Endothelial cell of umbilical vein (primary cell): ENCODE measurements around the gene NR6A1. TPM values are rescaled to one million over a fixed set of nuclear protein-coding genes. Genes with fewer than 3 reads are reported as not detected.

Experiments
- BruUV-seq: library from RNA; stranded (reverse); fragments of 400-500 nt; replicated peaks from 2 replicates; lab custom pipeline; 2021; lab: Mats Ljungman, UMichigan
- CTCF ChIA-PET: fragments of 300-600, 350-600 bp; sonication (Branson Sonifier 250); formaldehyde crosslinking; loops from one replicate; lab custom pipeline; 2021; ENCODE audit warnings: antibody characterized with exemption, inconsistent platforms; lab: Charles Lee
- POLR2A ChIA-PET: fragments of 300-600, 350-600 bp; sonication (Branson Sonifier 250); formaldehyde crosslinking; loops from one replicate; lab custom pipeline; 2021; ENCODE audit warnings: antibody characterized with exemption, inconsistent platforms; lab: Charles Lee
- DNase-seq: peaks from one replicate; pipeline ENCODE4 v3.0.0-alpha.2; 2011; ENCODE audit warnings: low read depth, low spot score
- FAIRE-seq: peaks from 2 replicates; lab custom pipeline; 2011; peaks lifted over from hg19 to GRCh38; lab: Jason Lieb, UNC
- H2AFZ ChIP-seq: 2 replicates; pipeline ENCODE4 v1.6.0; 2012; ENCODE audit warnings: low read depth, low read length, control low read depth, inconsistent platforms
- H3K27ac ChIP-seq: 2 replicates; pipeline ENCODE4 v1.5.1; 2011; ENCODE audit warnings: low read depth, mild to moderate bottlenecking, control low read depth, low read length, moderate library complexity; ENCODE audit not compliant: insufficient read depth
- H3K27me3 ChIP-seq, 2 experiments: 2 replicates each; pipeline versions ENCODE4 v1.6.0 to v1.6.1; 2011; ENCODE audit warnings: low read length in 2 of 2, mixed read lengths in 1 of 2; ENCODE audit not compliant: control insufficient read depth in 2 of 2, insufficient read depth in 2 of 2
- H3K36me3 ChIP-seq, 2 experiments: 2 replicates in 1 of 2; 3 replicates in 1 of 2; pipeline ENCODE4 v1.5.1; 2011; ENCODE audit warnings: low read length in 2 of 2, mild to moderate bottlenecking in 1 of 2, moderate library complexity in 1 of 2; ENCODE audit not compliant: control insufficient read depth in 2 of 2, insufficient read depth in 2 of 2; ENCODE audit errors: extremely low read depth in 1 of 2
- H3K4me1 ChIP-seq: 3 replicates; pipeline ENCODE4 v1.5.1; 2011; ENCODE audit warnings: mild to moderate bottlenecking, low read length; ENCODE audit not compliant: control insufficient read depth, insufficient read depth; ENCODE audit errors: extremely low read depth
- H3K4me2 ChIP-seq: 2 replicates; pipeline ENCODE4 v1.6.1; 2011; ENCODE audit warnings: low read length, control low read depth, mixed read lengths; ENCODE audit not compliant: insufficient read depth
- H3K4me3 ChIP-seq, 3 experiments: fragments of 200-600 bp in 1 of 3; sonication (generic), shearing (Covaris generic) in 1 of 3; replicated peaks in 1 of 3; 2 replicates each; pipeline ENCODE4 v1.5.1; 2011 to 2016; ENCODE audit warnings: control low read depth in 3 of 3, low read length in 3 of 3, mild to moderate bottlenecking in 2 of 3, inconsistent platforms in 1 of 3, low read depth in 1 of 3, moderate library complexity in 1 of 3; ENCODE audit not compliant: insufficient read depth in 1 of 3
- H3K79me2 ChIP-seq: 2 replicates; pipeline ENCODE4 v1.6.0; 2012; ENCODE audit warnings: low read length, inconsistent platforms; ENCODE audit not compliant: control insufficient read depth, insufficient read depth
- H3K9ac ChIP-seq: replicated peaks from 2 replicates; pipeline ENCODE3; 2011; ENCODE audit warnings: low read length, control low read depth; ENCODE audit not compliant: insufficient read depth; ENCODE audit errors: extremely low read depth
- H3K9me1 ChIP-seq: replicated peaks from 3 replicates; pipeline ENCODE4 v1.6.0; 2011; ENCODE audit warnings: mild to moderate bottlenecking, low read length; ENCODE audit not compliant: control insufficient read depth, insufficient read depth; ENCODE audit errors: extremely low read depth
- H3K9me3 ChIP-seq: replicated peaks from 2 replicates; pipeline ENCODE4 v1.5.1; 2012; ENCODE audit warnings: low read length, inconsistent platforms; ENCODE audit not compliant: control insufficient read depth, insufficient read depth
- H4K20me1 ChIP-seq: replicated peaks from 2 replicates; pipeline ENCODE3; 2011; ENCODE audit warnings: mild to moderate bottlenecking, low read length; ENCODE audit not compliant: control insufficient read depth, insufficient read depth; ENCODE audit errors: extremely low read depth
- CTCF ChIP-seq, 2 donors: IDR thresholded peaks; 1 replicate in 1 of 2; 2 replicates in 1 of 2; pipeline ENCODE4 v1.5.1; 2011; ENCODE audit warnings: low read length in 2 of 2, mild to moderate bottlenecking in 2 of 2, moderate library complexity in 2 of 2, control low read depth in 1 of 2, inconsistent platforms in 1 of 2, low read depth in 1 of 2; ENCODE audit not compliant: insufficient read depth in 1 of 2; ENCODE audit errors: extremely low read depth in 1 of 2
- EZH2 ChIP-seq: IDR thresholded peaks from 2 replicates; pipeline ENCODE4 v1.6.1; 2012; ENCODE audit warnings: borderline replicate concordance, low read depth, mild to moderate bottlenecking, moderate library complexity, low read length, inconsistent platforms; ENCODE audit not compliant: severe bottlenecking
- FOS ChIP-seq: IDR thresholded peaks from 2 replicates; pipeline ENCODE4 v1.6.1; 2011; ENCODE audit warnings: mild to moderate bottlenecking, low read length, moderate library complexity, borderline replicate concordance; ENCODE audit not compliant: insufficient read depth
- GATA2 ChIP-seq: IDR thresholded peaks from 2 replicates; pipeline ENCODE4 v1.7.0; 2011; ENCODE audit warnings: low read depth, mild to moderate bottlenecking, moderate library complexity, mixed read lengths, low read length; ENCODE audit not compliant: insufficient read length, insufficient read depth
- JUN ChIP-seq: IDR thresholded peaks from 2 replicates; pipeline ENCODE4 v1.6.1; 2011; ENCODE audit warnings: borderline replicate concordance, low read depth; ENCODE audit not compliant: insufficient read length, insufficient read depth
- MAX ChIP-seq: IDR thresholded peaks from 2 replicates; pipeline ENCODE4 v1.6.1; 2011; ENCODE audit not compliant: insufficient read depth, insufficient read length
- MYC ChIP-seq: IDR thresholded peaks from one replicate; pipeline ENCODE4 v1.6.1; 2011; ENCODE audit warnings: mild to moderate bottlenecking, low read depth, low read length
- POLR2A ChIP-seq: IDR thresholded peaks from 2 replicates; pipeline ENCODE4 v1.6.1; 2012; ENCODE audit warnings: low read depth, mild to moderate bottlenecking, control low read depth, low read length
- POLR2AphosphoS5 ChIP-seq: IDR thresholded peaks from 2 replicates; pipeline ENCODE4 v1.6.1; 2012; ENCODE audit warnings: low read depth, mild to moderate bottlenecking, control low read depth, low read length, moderate library complexity; ENCODE audit not compliant: insufficient read depth
- dilution Hi-C: fragments of 300-500 bp; cut with MboI; formaldehyde crosslinking; loops from one replicate; pipeline ENCODE4 v1.15.0; 2019; ENCODE audit warnings: low sequenced_read_pairs; ENCODE audit not compliant: extremely low pct_ligation_motif_present
- intact Hi-C: fragments of 100-400 bp; cut with micrococcal nuclease; formaldehyde crosslinking; loops from one replicate; pipeline ENCODE4 v1.10.0; 2022
- polyA plus RNA-seq, 4 experiments: library from polyadenylated mRNA; depleted of rRNA in 3 of 4; stranded (reverse) in 3 of 4; unstranded in 1 of 4; fragments of >200 nt; gene quantifications; 2 replicates each; pipeline versions ENCODE4 v1.2.1 to v1.2.3, GENCODE V29; 2011 to 2012; ENCODE audit warnings: missing spikeins in 1 of 4
- total RNA-seq: library from RNA; stranded (reverse); gene quantifications from 2 replicates; pipeline ENCODE4 v1.2.3, GENCODE V29; 2021

Gene NR6A1
- total and polyA plus RNA-seq, 2 donors (not counting 3 experiments of a cell fraction or from before 2014, with no cell fraction given): 0.17 to 1.2 TPM

GRCh38 chr9:124688238-124688904 is 82.7 kb downstream of the NR6A1 start:
- H3K4me1 ChIP-seq: no peaks in the 10 kb centered on the region
- peaks cover 0 to 3% of the 10 kb centered on the region in 2 experiments for H3K36me3 ChIP-seq
- no peaks in the 10 kb centered on the region for H3K9me1 ChIP-seq
- FAIRE-seq (no peak), DNase-seq (no peak)
- H4K20me1 ChIP-seq: no peaks in the 10 kb centered on the region
- ChIA-PET CTCF (interaction anchor here (1.0 to 5.0 kb wide), 2 partner anchors 9 to 71 kb away, joined by 4 to 22 read pairs; no protein-coding TSS in a partner anchor), POLR2A (no interaction called here)
- H3K79me2 ChIP-seq: no peaks in the 10 kb centered on the region
- H3K9ac ChIP-seq: no peak overlapping the region
- dilution Hi-C loops: no loop called here
- BruUV-seq: no TSS peak
- no peak overlapping the region for H3K4me2 ChIP-seq
- TF ChIP-seq GATA2 (no peak), POLR2AphosphoS5 (no peak), CTCF (IDR thresholded peaks at IDR 0.05; ENCODE audit: extremely low read depth in 1 of 2, insufficient read depth in 1 of 2, low read depth in 1 of 2, low read length in 2 of 2) (no peak), MAX (no peak), EZH2 (no peak), POLR2A (no peak), JUN (no peak), MYC (no peak), FOS (no peak)
- no peak overlapping the region for H3K4me3 ChIP-seq
- H2AFZ ChIP-seq: no peak overlapping the region
- H3K9me3 ChIP-seq: no peaks in the 10 kb centered on the region
- H3K27ac ChIP-seq: no peak overlapping the region
- intact Hi-C loops: no loop called here
- H3K27me3 ChIP-seq: no peaks in the 10 kb centered on the region
